Keratinocyte (primary cell): ENCODE measurements around the gene BCAS4.

Experiments
- EZH2 ChIP-seq: IDR thresholded peaks from one replicate; pipeline ENCODE4 v1.6.1; 2012; ENCODE audit warnings: inconsistent platforms, mild to moderate bottlenecking, low read length, moderate library complexity
- TF ChIP-seq, protein P1 (sequence below), 3 experiments: IDR thresholded peaks in 1 of 3; conservative IDR thresholded peaks in 1 of 3; optimal IDR thresholded peaks in 1 of 3; 2 replicates in 2 of 3; 3 replicates in 1 of 3; pipeline versions ENCODE3 to v1.5.1; 2011; ENCODE audit warnings: low read length in 3 of 3, mild to moderate bottlenecking in 3 of 3, moderate library complexity in 2 of 3, control low read depth in 1 of 3, inconsistent platforms in 1 of 3; ENCODE audit not compliant: insufficient read depth in 2 of 3; ENCODE audit errors: extremely low read depth in 1 of 3

DNA sequence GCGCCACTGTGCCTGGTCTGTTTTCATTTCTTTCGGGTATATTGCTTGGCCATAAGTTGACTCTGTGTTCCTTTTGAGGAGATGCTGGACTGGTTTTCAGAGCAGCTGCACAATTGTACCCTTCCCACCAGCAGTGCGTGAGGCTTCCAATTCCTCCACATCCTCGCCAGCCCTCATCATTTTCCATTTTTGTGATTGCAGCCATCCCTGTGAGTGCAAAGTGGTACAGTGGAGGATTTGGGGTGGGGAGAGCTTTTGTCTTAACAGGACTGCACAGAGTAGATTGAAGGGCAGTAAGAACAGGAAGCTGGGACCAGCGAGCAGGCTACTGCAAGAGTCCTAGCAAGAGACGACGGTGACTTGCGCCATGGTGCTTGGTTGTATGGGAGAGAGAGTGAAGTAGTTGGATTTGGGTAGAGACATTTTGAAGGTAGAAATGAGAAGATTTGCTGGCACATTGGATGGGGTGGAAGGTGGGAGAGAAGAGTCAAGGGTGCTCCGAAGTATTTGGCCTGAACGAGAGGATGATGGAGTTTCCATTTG, 18.3 kb downstream of the BCAS4 start:
- TF ChIP-seq, protein P1, sequence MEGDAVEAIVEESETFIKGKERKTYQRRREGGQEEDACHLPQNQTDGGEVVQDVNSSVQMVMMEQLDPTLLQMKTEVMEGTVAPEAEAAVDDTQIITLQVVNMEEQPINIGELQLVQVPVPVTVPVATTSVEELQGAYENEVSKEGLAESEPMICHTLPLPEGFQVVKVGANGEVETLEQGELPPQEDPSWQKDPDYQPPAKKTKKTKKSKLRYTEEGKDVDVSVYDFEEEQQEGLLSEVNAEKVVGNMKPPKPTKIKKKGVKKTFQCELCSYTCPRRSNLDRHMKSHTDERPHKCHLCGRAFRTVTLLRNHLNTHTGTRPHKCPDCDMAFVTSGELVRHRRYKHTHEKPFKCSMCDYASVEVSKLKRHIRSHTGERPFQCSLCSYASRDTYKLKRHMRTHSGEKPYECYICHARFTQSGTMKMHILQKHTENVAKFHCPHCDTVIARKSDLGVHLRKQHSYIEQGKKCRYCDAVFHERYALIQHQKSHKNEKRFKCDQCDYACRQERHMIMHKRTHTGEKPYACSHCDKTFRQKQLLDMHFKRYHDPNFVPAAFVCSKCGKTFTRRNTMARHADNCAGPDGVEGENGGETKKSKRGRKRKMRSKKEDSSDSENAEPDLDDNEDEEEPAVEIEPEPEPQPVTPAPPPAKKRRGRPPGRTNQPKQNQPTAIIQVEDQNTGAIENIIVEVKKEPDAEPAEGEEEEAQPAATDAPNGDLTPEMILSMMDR (optimal IDR thresholded peaks at IDR 0.05 in 1 of 3, IDR thresholded peaks at IDR 0.05 in 1 of 3, conservative IDR thresholded peaks at IDR 0.05 in 1 of 3; ENCODE audit: extremely low read depth in 1 of 3, insufficient read depth in 2 of 3, low read length in 3 of 3) = no peak
- TF ChIP-seq EZH2 = no peak
